Activated T-cell treated with anti-CD3 and anti-CD28 coated beads, Interleukin-2, amount 50 U/mL, for 4 hours (primary cell): ENCODE data around the gene KIF1A. TPM values are rescaled to one million over a fixed set of nuclear protein-coding genes. Genes with fewer than 3 reads are reported as not detected.

ENCODE experiments used
- ATAC-seq, 2 donors: fragments of 200-7000 bp; cut with Tn5 transposase; one replicate each; pipeline ENCODE4 v1.10.0; 2021
- DNase-seq: peaks from one replicate; pipeline ENCODE4 v3.0.0-alpha.2; 2020
- H3K27me3 Mint-ChIP-seq: one replicate; pipeline ENCODE4 v1.8.0; 2021; ENCODE audit warnings: low read depth, mixed read lengths
- H3K36me3 Mint-ChIP-seq: one replicate; pipeline ENCODE4 v1.8.0; 2022; ENCODE audit warnings: mixed read lengths; ENCODE audit not compliant: insufficient read depth
- H3K4me1 Mint-ChIP-seq: one replicate; pipeline ENCODE4 v1.8.0; 2021; ENCODE audit warnings: low read depth, mixed read lengths
- H3K4me3 Mint-ChIP-seq: one replicate; pipeline ENCODE4 v1.8.0; 2021; ENCODE audit warnings: mild to moderate bottlenecking, moderate library complexity, mixed read lengths
- H3K9me3 Mint-ChIP-seq: one replicate; pipeline ENCODE4 v1.8.0; 2021; ENCODE audit warnings: mixed read lengths
- total RNA-seq, 3 donors: library from RNA; stranded (reverse); gene quantifications; one replicate each; pipeline ENCODE4 v1.2.1, GENCODE V29; 2021

The KIF1A gene, protein sequence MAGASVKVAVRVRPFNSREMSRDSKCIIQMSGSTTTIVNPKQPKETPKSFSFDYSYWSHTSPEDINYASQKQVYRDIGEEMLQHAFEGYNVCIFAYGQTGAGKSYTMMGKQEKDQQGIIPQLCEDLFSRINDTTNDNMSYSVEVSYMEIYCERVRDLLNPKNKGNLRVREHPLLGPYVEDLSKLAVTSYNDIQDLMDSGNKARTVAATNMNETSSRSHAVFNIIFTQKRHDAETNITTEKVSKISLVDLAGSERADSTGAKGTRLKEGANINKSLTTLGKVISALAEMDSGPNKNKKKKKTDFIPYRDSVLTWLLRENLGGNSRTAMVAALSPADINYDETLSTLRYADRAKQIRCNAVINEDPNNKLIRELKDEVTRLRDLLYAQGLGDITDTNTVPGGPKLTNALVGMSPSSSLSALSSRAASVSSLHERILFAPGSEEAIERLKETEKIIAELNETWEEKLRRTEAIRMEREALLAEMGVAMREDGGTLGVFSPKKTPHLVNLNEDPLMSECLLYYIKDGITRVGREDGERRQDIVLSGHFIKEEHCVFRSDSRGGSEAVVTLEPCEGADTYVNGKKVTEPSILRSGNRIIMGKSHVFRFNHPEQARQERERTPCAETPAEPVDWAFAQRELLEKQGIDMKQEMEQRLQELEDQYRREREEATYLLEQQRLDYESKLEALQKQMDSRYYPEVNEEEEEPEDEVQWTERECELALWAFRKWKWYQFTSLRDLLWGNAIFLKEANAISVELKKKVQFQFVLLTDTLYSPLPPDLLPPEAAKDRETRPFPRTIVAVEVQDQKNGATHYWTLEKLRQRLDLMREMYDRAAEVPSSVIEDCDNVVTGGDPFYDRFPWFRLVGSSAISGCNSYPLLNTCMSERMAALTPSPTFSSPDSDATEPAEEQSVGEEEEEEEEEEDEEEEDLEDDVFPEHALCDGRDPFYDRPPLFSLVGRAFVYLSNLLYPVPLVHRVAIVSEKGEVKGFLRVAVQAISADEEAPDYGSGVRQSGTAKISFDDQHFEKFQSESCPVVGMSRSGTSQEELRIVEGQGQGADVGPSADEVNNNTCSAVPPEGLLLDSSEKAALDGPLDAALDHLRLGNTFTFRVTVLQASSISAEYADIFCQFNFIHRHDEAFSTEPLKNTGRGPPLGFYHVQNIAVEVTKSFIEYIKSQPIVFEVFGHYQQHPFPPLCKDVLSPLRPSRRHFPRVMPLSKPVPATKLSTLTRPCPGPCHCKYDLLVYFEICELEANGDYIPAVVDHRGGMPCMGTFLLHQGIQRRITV (N-terminal part only)
- 1 to 10 TPM; 2.5 to 4.5 (median 3.1) TPM for total RNA-seq

DNA sequence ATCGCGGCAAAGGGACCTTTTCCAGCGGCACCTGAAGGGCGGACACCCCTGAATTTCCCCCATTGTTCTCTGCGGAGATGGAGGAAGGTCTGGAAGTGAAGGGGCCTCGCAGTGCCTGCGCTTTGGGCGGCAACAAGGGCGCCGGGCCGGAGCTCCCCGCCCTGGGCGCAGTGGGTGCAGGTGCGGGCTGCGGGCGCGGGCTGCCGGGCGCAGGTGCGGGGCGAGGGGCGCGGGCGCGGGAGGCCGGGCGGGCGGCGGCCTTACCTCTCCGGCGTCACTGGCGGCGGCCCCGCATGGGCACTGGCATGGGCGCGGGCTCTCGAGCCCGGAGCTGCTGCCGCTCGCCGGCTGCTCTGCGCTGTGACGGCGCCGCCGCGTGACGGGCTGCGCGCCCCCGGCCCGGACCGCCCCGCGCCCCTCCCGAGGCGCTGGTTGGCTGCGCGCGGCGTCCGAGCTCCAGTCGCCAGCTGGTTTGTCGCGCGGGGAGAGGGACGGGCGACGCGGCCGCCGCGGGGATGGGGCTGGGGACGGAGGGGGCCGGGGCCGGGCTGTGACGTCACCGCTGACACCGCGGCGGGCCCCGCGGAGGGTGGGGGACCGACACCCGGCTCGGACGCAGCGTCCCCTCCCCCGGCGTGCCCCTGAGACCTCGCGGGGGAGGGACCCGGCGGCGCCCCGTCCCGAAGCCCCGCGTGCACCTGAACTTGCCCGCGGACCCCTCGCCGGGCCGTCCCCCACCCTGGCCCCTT, at the start of gene KIF1A:
Gene KIF1A (minus strand): TSS at position 362 of the 749 bp plus-strand sequence. CDS start 22,467 bp downstream, outside the sequence.
- H3K4me3 Mint-ChIP-seq, result peak within 1 kb of the TSS; percentile 68
- no peak for DNase-seq

DNA sequence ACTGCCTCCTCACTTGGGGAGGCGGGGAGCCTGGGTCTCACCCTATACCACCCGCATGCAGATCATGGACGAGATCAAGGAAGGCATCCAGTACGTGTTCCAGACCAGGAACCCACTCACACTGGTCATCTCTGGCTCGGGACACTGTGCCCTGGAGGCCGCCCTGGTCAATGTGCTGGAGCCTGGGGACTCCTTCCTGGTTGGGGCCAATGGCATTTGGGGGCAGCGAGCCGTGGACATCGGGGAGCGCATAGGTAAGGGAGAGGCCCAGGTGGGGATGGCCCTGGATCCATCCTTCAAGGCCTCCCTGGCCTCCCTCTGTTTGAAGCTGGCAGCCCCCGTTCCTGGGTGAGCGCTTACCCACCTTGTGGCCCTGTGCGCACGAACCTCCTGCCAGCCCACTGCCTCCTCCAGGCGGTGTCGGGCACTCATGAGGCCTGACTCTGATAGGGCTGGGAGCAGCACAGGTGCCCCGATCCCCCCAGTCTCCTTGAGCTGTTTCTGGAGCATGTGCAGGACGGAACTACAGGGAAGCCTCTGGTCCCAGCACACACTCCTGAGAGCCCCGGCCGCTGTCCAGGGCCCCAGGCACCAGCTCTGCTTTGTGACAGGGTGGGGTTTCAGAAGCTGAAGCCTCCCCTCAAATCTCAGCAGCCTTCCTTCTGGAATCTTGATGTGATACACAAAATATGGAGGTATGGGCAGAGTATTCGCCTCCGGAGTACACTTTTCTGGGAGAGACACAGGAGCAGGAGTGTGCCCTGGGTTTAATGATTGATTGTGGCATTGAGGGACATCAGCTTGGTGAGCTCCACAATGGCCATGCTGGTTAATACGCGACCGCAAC, 49.3 kb upstream of the KIF1A start:
- H3K36me3 Mint-ChIP-seq, result no peaks in the 10 kb centered on the region
- no peak overlapping the region for H3K4me3 Mint-ChIP-seq
- DNase-seq, result no peak
- no peak for ATAC-seq
- H3K27me3 Mint-ChIP-seq, result peaks cover 5% of the 10 kb centered on the region
- no peaks in the 10 kb centered on the region for H3K4me1 Mint-ChIP-seq
- H3K9me3 Mint-ChIP-seq, result no peaks in the 10 kb centered on the region

More for the DNA sequence above, at the start of gene KIF1A:
- Mint-ChIP-seq H3K27me3 (peaks cover 65% of the 10 kb centered on the region), H3K9me3 (no peaks in the 10 kb centered on the region), H3K4me1 (peaks cover 12% of the 10 kb centered on the region), H3K36me3 (peaks cover 4% of the 10 kb centered on the region)
- ATAC-seq, result peak; percentile 21 to 42

DNA sequence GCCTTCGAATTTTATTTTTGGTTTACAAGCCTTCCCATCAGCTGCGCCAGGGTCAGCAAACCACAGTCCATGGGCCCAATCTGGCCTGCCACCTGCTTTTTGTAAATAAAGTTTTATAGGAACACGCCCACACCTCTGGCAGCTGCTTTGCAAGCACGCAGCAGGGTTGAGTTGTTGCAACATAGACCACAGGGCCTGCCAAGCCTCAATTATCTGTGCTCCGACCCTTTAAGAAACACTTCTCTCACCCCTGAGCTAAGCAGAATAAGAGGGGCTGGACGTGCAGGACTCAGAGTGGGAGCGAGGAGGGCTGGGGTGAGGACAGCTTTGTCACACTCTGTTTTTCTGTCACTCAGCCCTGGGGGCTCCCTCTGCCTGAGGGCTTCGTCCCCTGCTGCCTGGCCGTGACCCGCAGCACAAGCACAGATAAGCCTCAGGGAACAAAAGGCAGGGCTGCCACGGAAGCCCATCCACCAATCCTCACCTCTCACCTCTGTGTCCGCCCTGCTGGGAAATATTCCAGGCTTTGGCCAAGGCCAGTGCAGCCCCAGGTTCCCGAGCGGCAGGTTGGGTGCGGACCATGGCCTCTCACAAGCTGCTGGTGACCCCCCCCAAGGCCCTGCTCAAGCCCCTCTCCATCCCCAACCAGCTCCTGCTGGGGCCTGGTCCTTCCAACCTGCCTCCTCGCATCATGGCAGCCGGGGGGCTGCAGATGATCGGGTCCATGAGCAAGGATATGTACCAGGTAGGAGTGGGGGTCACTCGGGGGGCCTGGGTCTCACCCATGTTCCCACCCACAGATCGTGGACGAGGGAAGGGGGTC, 48.5 kb upstream of the KIF1A start, which contains the start of gene AGXT:
Gene AGXT (plus strand): TSS at position 539 of the 823 bp plus-strand sequence. CDS start 42 bp downstream, at position 581.
- H3K4me1 Mint-ChIP-seq, result no peaks in the 10 kb centered on the region
- no peaks in the 10 kb centered on the region for H3K9me3 Mint-ChIP-seq
- no peak for ATAC-seq
- H3K4me3 Mint-ChIP-seq, result no peak within 1 kb of the TSS
- H3K27me3 Mint-ChIP-seq, result peaks cover 5% of the 10 kb centered on the region
- no peaks in the 10 kb centered on the region for H3K36me3 Mint-ChIP-seq
- DNase-seq, result no peak

DNA sequence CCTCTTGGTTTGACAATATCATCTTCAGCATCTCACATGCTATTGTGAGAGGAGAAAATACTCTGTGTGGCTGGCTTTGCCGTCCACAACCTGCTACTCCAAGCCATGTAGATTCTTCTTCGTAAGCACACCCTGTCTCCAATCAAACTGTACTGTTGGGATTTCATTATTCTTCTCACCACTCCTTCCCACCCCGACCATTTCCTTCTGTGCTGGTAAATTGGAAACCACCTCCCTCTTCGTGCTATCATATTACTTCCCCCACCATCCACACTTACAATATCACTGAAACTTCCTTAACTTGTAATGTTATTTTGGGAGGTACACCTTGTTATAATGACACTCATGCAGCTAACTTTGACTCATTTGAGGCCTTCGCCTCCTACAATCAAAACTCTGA, 45.4 kb upstream of the KIF1A start:
- H3K4me3 Mint-ChIP-seq, result no peak overlapping the region
- H3K27me3 Mint-ChIP-seq, result peaks cover 5% of the 10 kb centered on the region
- ATAC-seq (no peak), DNase-seq (no peak)
- H3K9me3 Mint-ChIP-seq, result no peaks in the 10 kb centered on the region
- H3K4me1 Mint-ChIP-seq, result no peaks in the 10 kb centered on the region
- no peaks in the 10 kb centered on the region for H3K36me3 Mint-ChIP-seq

DNA sequence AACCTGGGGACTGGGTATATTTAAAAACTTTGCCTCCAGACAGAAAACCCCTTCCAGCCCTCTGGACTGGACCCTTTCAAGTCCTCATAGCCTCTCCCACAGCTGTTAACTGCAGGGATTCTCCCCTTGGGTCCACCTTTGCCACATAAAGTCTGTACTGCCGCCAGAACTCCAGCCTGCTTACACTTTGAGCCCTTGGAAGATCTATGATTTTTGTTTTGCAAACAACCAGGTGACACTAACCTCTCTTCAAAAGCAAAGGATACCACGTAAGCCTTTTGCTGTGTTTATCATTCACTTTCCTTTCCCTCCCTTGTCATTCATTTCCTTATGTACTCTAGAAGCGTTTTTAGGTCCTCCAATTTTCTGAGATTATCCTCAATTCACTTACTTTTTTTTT, 44.5 kb upstream of the KIF1A start:
- Mint-ChIP-seq H3K27me3 (peaks cover 4% of the 10 kb centered on the region), H3K4me1 (no peaks in the 10 kb centered on the region), H3K36me3 (no peaks in the 10 kb centered on the region), H3K4me3 (no peak overlapping the region), H3K9me3 (no peaks in the 10 kb centered on the region)
- DNase-seq (no peak), ATAC-seq (no peak)

DNA sequence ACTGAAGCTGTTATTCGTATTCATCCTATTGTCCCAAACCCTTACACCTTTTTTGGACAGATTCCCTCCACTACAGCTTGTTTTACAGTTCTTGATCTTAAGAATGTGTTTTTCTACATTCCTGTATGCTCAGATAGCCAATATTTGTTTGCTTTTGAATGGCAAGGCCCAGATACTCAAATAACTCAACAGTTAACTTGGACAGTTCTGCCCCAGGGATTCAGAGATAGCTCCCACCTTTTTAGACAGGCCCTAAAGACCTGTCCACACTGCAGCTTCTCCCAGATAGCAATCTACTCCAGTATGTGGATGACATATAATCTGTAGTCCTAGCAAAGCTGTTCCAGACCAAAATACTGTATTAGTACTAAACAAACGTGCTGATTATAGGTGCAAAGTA, 41.5 kb upstream of the KIF1A start:
- Mint-ChIP-seq H3K9me3 (no peaks in the 10 kb centered on the region), H3K27me3 (no peaks in the 10 kb centered on the region), H3K36me3 (no peaks in the 10 kb centered on the region), H3K4me1 (no peaks in the 10 kb centered on the region), H3K4me3 (no peak overlapping the region)
- DNase-seq, result no peak
- ATAC-seq, result no peak

DNA sequence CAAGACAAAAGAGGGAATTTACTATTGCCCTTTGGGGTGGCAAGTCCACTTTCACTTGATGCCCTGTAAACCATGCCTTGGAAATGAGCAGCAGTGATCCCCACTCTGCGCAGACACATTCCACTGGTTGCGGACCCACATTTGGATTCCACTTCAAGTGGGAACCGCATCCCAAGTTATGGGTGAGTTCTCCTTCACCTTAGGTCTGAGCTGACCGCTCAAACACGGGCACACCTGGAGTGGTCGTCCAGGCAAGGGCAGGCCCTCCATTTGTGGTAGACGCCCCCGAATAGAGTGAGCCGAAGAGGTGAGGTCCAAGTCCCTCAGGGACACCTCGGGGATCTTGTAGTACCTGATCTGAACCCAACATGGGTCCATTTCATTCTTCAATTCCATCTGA, 38.9 kb upstream of the KIF1A start:
- Mint-ChIP-seq H3K4me1 (no peaks in the 10 kb centered on the region), H3K36me3 (no peaks in the 10 kb centered on the region), H3K4me3 (no peak overlapping the region), H3K9me3 (peaks cover 8% of the 10 kb centered on the region), H3K27me3 (peaks cover 2% of the 10 kb centered on the region)
- no peak for ATAC-seq
- no peak for DNase-seq

DNA sequence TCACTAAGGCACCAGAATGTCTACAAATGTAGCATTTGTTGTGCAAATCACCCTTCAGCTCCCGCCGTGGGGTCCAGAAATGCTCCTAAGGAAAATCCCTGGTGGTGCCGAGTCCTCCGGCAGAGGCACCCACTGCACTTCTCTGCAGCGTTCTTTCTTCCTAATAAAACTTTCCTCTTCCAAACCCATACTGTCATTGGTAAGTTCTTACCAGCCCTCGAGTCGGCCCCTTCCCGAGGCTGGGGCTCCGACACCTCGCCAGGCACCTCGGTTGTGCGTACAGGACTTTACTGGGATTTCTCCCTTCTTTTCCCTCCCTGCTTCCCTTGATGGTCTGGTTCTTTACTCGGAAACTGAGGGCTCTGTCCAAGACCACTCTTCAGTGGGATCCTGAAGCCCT, 38.3 kb upstream of the KIF1A start:
- no peak for DNase-seq
- peaks cover 8% of the 10 kb centered on the region for H3K9me3 Mint-ChIP-seq
- no peak overlapping the region for H3K4me3 Mint-ChIP-seq
- no peaks in the 10 kb centered on the region for H3K4me1 Mint-ChIP-seq
- ATAC-seq, result no peak
- no peaks in the 10 kb centered on the region for H3K36me3 Mint-ChIP-seq
- peaks cover 2% of the 10 kb centered on the region for H3K27me3 Mint-ChIP-seq

DNA sequence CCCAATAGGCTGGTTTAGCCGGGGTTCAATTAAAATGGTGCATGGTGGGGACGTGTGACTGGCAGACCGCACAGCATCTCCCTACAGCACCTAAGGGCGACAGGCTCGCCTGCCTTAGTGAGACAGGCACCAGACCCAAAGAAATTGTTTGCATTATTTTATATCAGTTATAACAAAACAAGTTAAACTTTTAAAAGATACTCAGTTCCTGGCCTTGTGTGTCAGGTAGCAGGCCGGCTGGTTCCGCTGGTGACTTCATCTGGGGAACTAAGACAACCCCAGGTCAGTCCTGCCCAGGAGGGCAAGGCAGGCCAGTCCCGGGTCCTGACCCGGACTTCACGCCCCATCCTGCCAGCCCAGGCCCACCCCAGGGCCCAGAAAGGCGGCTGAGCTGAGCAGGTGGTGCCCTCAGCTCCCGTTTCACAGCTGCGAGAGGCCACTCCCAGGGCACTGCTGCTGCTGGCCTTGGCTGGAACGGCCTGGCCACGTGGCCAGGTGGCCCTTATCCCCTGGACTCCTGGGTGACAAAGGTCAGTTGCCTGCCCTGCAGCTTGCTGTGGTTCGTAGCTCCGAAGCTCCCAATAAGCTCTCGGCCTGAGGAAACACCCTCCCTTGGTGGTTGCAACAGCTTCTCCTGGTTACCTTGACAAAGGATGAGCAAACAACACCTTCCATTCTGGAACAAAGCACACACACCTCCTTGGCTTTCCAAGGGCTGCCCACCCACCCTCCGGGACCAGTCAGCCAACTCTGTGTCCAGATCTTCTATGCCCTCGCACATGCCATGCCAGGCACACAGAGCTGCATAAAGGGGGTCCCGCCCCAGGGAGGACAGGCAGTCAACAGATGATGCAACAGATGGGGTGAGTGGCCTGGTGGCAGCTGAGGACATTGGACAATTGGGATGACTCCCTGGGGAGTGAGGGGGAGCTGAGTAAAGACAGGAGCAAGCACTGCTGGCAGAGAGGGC, 37.3 kb upstream of the KIF1A start:
- Mint-ChIP-seq H3K9me3 (peaks cover 8% of the 10 kb centered on the region), H3K4me1 (no peaks in the 10 kb centered on the region), H3K36me3 (no peaks in the 10 kb centered on the region), H3K4me3 (no peak overlapping the region), H3K27me3 (peaks cover 3% of the 10 kb centered on the region)
- ATAC-seq, result no peak
- DNase-seq, result no peak

DNA sequence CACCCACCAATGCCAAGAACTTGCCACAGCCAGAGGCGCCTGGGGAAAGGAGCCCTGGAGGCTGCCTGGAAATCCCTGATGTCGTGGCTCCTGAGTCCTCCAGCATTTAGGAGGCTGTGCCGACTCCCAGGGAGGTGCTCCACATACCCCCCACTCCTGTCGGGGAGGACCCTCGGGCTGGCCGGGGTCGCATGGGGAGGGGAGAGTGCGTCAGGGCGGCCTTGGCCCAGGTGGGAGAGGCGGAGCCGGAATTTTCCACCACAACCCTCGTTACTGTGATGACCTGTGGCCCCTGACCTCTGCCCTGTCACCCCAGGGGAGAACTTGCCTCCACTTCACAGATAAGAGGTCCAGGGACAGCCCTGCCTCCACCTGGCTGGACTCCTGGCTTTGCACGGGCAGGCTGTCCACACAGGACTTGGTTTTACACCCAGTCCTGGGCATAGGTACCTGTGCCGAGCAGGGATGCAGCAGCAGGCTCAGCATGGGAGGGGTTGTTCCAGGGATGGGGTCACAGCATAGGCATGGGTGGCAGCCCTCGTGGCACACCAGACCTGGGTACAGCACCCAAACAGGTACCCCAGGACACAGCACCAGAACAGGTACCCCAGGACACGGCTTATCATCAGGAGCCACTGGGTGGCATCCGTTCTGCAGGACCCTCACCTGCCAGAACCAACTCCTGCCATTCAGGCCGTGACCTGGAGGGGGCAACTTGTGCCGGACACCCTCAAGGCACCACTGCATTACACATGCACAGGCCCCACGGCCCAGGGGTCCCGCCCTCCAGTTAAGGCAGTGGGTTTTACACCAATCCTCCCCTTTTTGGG, 36.3 kb upstream of the KIF1A start:
- Mint-ChIP-seq H3K27me3 (peaks cover 5% of the 10 kb centered on the region), H3K36me3 (no peaks in the 10 kb centered on the region), H3K9me3 (peaks cover 8% of the 10 kb centered on the region), H3K4me3 (no peak overlapping the region), H3K4me1 (no peaks in the 10 kb centered on the region)
- DNase-seq (no peak), ATAC-seq (no peak)

DNA sequence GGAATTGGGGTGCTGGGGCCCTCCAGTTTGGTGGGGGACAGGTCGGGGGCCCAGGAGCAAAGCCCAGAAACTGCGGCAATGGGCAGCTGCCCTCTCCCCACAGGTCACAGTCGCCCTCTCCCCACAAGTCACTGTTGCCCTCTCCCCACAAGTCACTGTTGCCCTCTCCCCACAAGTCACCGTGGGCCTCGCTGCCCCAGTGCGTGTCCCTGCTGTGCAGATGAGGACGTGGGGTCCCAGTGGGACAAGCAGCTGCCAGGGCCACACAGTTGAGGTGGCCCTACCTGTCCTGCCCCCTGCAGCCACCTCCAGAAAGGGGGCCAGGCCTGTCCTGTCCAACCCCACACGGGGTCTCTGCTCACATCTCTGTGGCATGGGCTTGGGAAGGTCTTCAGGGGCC, 35.7 kb upstream of the KIF1A start:
- no peak for DNase-seq
- H3K4me1 Mint-ChIP-seq, result no peaks in the 10 kb centered on the region
- ATAC-seq, result no peak
- no peaks in the 10 kb centered on the region for H3K36me3 Mint-ChIP-seq
- H3K4me3 Mint-ChIP-seq, result no peak overlapping the region
- peaks cover 5% of the 10 kb centered on the region for H3K27me3 Mint-ChIP-seq
- peaks cover 8% of the 10 kb centered on the region for H3K9me3 Mint-ChIP-seq
